ENCODE results near the gene PTPA.

The PTPA gene

DNA sequence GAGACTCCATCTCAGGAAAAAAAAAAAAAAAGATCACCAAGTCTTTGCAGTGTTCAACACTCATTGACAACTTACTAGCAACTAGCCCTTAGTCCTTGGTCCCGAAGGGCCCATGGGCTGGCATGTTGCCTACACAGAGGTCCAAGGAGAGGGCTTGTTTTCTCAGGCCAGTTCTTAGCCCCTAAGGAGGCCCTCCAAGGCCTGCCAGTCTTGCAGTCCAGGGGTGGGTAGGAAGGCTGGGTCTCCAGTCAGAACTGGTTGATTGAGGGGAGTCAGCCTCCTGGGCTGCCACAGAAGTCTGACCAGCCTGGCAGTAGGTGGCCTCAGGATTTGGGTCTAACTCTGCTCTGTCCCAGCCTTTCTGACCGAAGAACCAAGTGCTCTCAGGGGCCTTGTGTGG, 34.1 kb downstream of the PTPA start:
- no peak for ATAC-seq
- TF ChIP-seq OSR1 (CRISPR knock-in tag; IDR thresholded peaks at IDR 0.05), result no peak
- no peak for TF ChIP-seq ZNF70 (CRISPR knock-in tag; IDR thresholded peaks at IDR 0.05)
- no peak for TF ChIP-seq ZNF565 (CRISPR knock-in tag; conservative IDR thresholded peaks at IDR 0.05; ENCODE audit: low read depth)
- no peak for TF ChIP-seq TOX (CRISPR knock-in tag; IDR thresholded peaks at IDR 0.05; ENCODE audit: borderline replicate concordance)
- TF ChIP-seq, protein P1, sequence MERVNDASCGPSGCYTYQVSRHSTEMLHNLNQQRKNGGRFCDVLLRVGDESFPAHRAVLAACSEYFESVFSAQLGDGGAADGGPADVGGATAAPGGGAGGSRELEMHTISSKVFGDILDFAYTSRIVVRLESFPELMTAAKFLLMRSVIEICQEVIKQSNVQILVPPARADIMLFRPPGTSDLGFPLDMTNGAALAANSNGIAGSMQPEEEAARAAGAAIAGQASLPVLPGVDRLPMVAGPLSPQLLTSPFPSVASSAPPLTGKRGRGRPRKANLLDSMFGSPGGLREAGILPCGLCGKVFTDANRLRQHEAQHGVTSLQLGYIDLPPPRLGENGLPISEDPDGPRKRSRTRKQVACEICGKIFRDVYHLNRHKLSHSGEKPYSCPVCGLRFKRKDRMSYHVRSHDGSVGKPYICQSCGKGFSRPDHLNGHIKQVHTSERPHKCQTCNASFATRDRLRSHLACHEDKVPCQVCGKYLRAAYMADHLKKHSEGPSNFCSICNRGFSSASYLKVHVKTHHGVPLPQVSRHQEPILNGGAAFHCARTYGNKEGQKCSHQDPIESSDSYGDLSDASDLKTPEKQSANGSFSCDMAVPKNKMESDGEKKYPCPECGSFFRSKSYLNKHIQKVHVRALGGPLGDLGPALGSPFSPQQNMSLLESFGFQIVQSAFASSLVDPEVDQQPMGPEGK (CRISPR knock-in tag; IDR thresholded peaks at IDR 0.05; ENCODE audit: borderline replicate concordance), result no peak
- TF ChIP-seq SNAI2 (CRISPR knock-in tag; IDR thresholded peaks at IDR 0.05), result no peak
- TF ChIP-seq, protein P2, sequence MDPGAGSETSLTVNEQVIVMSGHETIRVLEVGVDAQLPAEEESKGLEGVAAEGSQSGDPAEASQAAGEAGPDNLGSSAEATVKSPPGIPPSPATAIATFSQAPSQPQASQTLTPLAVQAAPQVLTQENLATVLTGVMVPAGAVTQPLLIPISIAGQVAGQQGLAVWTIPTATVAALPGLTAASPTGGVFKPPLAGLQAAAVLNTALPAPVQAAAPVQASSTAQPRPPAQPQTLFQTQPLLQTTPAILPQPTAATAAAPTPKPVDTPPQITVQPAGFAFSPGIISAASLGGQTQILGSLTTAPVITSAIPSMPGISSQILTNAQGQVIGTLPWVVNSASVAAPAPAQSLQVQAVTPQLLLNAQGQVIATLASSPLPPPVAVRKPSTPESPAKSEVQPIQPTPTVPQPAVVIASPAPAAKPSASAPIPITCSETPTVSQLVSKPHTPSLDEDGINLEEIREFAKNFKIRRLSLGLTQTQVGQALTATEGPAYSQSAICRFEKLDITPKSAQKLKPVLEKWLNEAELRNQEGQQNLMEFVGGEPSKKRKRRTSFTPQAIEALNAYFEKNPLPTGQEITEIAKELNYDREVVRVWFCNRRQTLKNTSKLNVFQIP (CRISPR knock-in tag; IDR thresholded peaks at IDR 0.05; ENCODE audit: borderline replicate concordance, low read depth), result no peak

DNA sequence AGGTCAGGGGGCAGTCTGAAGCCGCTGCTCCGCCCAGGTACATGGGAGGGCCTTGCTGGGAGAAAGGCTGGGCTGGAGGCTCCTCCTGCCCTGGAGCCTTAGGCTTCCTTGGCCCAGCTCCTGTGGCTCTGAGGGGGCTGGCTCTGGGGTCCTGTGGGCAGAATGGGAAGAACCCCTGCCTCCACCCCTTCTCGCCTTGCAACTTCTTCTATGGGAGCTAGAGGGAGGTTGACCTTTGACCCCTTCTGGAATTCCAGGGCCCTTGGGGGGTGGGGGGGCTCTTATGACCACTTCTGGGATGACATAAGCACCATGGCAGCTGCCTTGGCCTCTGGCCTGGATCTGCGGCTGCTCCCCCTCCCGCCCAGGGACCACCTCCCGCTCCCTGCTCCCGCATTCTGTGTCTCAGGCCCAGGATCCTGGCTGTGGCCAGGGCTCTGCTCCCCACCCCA, 34.7 kb downstream of the PTPA start:
- peak; percentile 26 for ATAC-seq
- TF ChIP-seq ZFP3 (CRISPR knock-in tag; IDR thresholded peaks at IDR 0.05), result 0 out of 2 replicates have a peak, but pooled peaks have one; percentile 23
- TF ChIP-seq, protein P1 (CRISPR knock-in tag; IDR thresholded peaks at IDR 0.05; ENCODE audit: borderline replicate concordance), result peak; percentile 84; the same call in 1 of the 2 replicates
- TF ChIP-seq CSDC2 (CRISPR knock-in tag; IDR thresholded peaks at IDR 0.05), result peak; percentile 13; the same call in 1 of the 2 replicates
- TF ChIP-seq ZC3H10 (CRISPR knock-in tag; IDR thresholded peaks at IDR 0.05), result no peak

DNA sequence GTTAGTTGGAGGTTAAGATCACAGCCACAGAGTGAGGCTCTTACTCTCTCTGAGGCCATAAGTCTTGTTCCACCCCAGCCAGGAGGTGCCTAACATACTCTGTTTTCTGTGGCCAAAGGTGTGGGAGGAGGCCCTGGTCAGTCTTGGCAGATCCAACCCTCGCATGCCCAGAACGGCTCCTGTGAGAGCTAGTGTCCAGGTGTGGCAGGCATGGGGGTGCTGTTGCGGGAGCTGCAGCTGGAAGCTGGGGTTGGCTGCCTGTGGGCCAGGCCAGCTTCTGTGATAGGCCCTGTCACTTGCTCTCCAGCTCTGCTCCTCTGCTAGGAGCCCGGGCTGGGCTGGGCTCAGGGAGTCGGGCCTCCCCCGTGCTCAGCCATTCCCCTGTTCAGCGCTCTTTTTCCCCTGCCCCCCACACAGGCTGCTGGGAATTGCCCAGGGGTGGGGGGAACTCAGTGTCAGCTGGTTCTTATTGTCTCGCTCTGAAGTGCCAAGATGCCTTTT, 35.3 kb downstream of the PTPA start:
- TF ChIP-seq TCF4 (CRISPR knock-in tag; IDR thresholded peaks at IDR 0.05; ENCODE audit: borderline replicate concordance), result no peak
- TF ChIP-seq ZFP30 (CRISPR knock-in tag; IDR thresholded peaks at IDR 0.05), result no peak
- no peak for TF ChIP-seq ZC3H10 (CRISPR knock-in tag; IDR thresholded peaks at IDR 0.05)
- no peak for TF ChIP-seq ZNF565 (CRISPR knock-in tag; conservative IDR thresholded peaks at IDR 0.05; ENCODE audit: low read depth)
- TF ChIP-seq BACH2 (CRISPR knock-in tag; IDR thresholded peaks at IDR 0.05; ENCODE audit: borderline replicate concordance), result no peak
- TF ChIP-seq TOX (CRISPR knock-in tag; IDR thresholded peaks at IDR 0.05; ENCODE audit: borderline replicate concordance), result no peak
- peak; percentile 8 for ATAC-seq

DNA sequence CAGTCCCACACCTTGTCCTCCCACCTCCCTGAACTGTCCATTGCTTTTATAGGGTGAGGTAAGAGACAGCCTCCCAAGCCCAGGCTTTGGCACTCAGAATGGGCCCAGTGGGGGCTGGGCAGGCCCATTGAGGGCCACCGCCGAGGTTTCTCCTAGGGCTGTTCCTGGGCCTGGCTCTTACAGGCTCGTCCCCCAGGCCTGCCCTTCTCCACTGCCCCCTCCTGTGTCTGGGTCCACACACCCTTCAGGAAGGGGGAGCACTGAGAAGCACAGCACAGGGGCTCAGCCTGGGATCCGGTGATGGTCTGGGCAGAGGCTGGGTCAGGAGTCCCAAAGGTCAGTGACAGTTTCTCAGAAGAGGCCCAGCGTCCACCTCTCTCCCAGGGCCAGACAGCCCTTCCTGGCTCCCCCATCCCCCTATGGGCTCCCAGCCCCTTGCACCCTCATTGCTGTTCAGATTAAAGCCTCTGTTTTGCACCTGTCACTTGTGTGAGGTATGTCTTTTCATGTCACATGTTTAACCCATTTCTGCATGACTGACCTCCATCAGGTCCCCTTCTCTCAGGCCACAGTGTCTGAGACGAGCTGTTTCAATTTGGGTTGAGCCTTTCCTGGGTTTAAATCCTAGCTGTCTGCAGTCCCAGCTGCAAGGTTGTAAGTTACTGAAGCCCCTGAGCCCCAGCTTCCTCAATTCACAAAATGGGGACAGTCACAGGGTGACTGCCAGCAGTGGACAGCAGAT, 37.4 kb downstream of the PTPA start:
- ATAC-seq, result no peak
- TF ChIP-seq ARNTL (CRISPR knock-in tag; IDR thresholded peaks at IDR 0.05; ENCODE audit: borderline replicate concordance, low read depth), result no peak

DNA sequence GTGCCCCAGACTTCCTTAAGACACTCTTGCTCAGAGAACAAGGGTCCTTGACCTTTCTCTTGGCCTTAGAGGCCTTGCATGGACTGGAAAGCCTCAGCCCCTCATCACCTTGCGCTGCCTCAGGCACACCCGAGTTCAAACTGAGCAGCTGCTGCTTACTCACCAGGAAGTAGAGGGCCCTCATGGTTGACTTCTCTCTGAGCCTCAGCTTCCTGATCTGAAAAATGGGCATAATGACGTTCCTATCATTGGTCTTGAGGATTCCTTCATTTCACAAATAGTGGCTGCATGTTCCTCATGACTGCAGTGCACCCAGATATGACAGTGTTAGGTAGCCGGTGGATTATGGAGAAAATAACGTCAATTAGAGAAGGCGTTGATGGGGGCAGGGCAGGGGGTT, 38.2 kb downstream of the PTPA start:
- no peak for ATAC-seq
- TF ChIP-seq PPARA (CRISPR knock-in tag; IDR thresholded peaks at IDR 0.05; ENCODE audit: borderline replicate concordance) (no peak), SNAI2 (CRISPR knock-in tag; IDR thresholded peaks at IDR 0.05) (no peak), CSDC2 (CRISPR knock-in tag; IDR thresholded peaks at IDR 0.05) (no peak), BACH2 (CRISPR knock-in tag; IDR thresholded peaks at IDR 0.05; ENCODE audit: borderline replicate concordance) (no peak), ESRRG (CRISPR knock-in tag; IDR thresholded peaks at IDR 0.05) (no peak), ZC3H10 (CRISPR knock-in tag; IDR thresholded peaks at IDR 0.05) (no peak)
- TF ChIP-seq, protein P3, sequence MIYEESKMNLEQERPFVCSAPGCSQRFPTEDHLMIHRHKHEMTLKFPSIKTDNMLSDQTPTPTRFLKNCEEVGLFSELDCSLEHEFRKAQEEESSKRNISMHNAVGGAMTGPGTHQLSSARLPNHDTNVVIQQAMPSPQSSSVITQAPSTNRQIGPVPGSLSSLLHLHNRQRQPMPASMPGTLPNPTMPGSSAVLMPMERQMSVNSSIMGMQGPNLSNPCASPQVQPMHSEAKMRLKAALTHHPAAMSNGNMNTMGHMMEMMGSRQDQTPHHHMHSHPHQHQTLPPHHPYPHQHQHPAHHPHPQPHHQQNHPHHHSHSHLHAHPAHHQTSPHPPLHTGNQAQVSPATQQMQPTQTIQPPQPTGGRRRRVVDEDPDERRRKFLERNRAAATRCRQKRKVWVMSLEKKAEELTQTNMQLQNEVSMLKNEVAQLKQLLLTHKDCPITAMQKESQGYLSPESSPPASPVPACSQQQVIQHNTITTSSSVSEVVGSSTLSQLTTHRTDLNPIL (CRISPR knock-in tag; IDR thresholded peaks at IDR 0.05; ENCODE audit: low read depth), result no peak
- TF ChIP-seq, protein P1 (CRISPR knock-in tag; IDR thresholded peaks at IDR 0.05; ENCODE audit: borderline replicate concordance), result no peak

Measured in SK-N-SH treated with all-trans-retinoic acid at 6 μM for 48 hours (cell line).